Activated naive CD8-positive, alpha-beta T cell treated with anti-CD3 and anti-CD28 coated beads, Interleukin-2, amount 50 U/mL, for 24 hours (primary cell): Measurements from ENCODE around the gene PTPRN2.

ENCODE experiments used
- ATAC-seq: fragments of 150-1000 bp; cut with Tn5 transposase; one replicate; pipeline ENCODE4 v1.10.0; 2021
- DNase-seq: peaks from one replicate; pipeline ENCODE4 v3.0.0; 2021
- H3K27ac Mint-ChIP-seq: one replicate; pipeline ENCODE4 v1.8.0; 2021; ENCODE audit warnings: mild to moderate bottlenecking, mixed read lengths
- H3K27me3 Mint-ChIP-seq: one replicate; pipeline ENCODE4 v1.8.0; 2021; ENCODE audit warnings: mixed read lengths
- H3K36me3 Mint-ChIP-seq: one replicate; pipeline ENCODE4 v1.8.0; 2021; ENCODE audit warnings: low read depth, mixed read lengths
- H3K4me1 Mint-ChIP-seq: one replicate; pipeline ENCODE4 v1.8.0; 2021; ENCODE audit warnings: mixed read lengths
- H3K4me3 Mint-ChIP-seq: one replicate; pipeline ENCODE4 v1.8.0; 2021; ENCODE audit warnings: mild to moderate bottlenecking, moderate library complexity, mixed read lengths
- H3K9me3 Mint-ChIP-seq: one replicate; pipeline ENCODE4 v1.8.0; 2021; ENCODE audit warnings: mixed read lengths

PTPRN2 gene

GRCh38 chr7:157558061-157558460 is 1029.6 kb downstream of the PTPRN2 start:
- ATAC-seq (no peak), DNase-seq (no peak)
- H3K4me3 Mint-ChIP-seq, result no peak overlapping the region
- H3K36me3 Mint-ChIP-seq, result no peaks in the 10 kb centered on the region
- H3K4me1 Mint-ChIP-seq, result no peaks in the 10 kb centered on the region
- no peaks in the 10 kb centered on the region for H3K9me3 Mint-ChIP-seq
- no peak overlapping the region for H3K27ac Mint-ChIP-seq
- H3K27me3 Mint-ChIP-seq, result no peaks in the 10 kb centered on the region

DNA sequence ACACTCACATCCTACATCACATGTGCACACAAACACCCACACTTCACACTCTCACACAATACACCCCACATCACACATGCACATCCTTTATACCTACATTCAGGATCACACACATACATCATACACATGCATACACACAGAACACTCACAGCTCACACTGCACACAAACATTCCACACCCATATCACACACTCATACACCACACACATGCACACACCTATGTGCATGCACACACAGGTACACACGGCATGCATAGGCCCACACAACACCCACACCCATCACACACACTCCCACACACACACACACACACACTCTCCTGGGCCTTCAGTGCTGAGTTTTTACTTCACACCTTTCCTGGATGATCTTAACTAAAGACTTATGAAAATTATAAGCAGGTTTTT is 1030.4 kb downstream of the PTPRN2 start:
- Mint-ChIP-seq H3K4me3 (no peak overlapping the region), H3K9me3 (no peaks in the 10 kb centered on the region), H3K27ac (no peak overlapping the region), H3K4me1 (no peaks in the 10 kb centered on the region), H3K27me3 (no peaks in the 10 kb centered on the region), H3K36me3 (no peaks in the 10 kb centered on the region)
- DNase-seq (no peak), ATAC-seq (no peak)

- Mint-ChIP-seq H3K36me3 (no peaks in the 10 kb centered on the region), H3K4me1 (no peaks in the 10 kb centered on the region), H3K27me3 (no peaks in the 10 kb centered on the region), H3K9me3 (no peaks in the 10 kb centered on the region), H3K27ac (no peak overlapping the region), H3K4me3 (no peak overlapping the region)
- no peak for ATAC-seq
- no peak for DNase-seq
These were observed 1031.0 kb downstream of the PTPRN2 start for GRCh38 chr7:157556642-157556944.

GRCh38 chr7:157555944-157556641 is 1031.5 kb downstream of the PTPRN2 start:
- ATAC-seq (no peak), DNase-seq (no peak)
- Mint-ChIP-seq H3K4me3 (no peak overlapping the region), H3K27me3 (no peaks in the 10 kb centered on the region), H3K27ac (no peak overlapping the region), H3K36me3 (no peaks in the 10 kb centered on the region), H3K9me3 (no peaks in the 10 kb centered on the region), H3K4me1 (no peaks in the 10 kb centered on the region)

GRCh38 chr7:157555313-157555712 is 1032.3 kb downstream of the PTPRN2 start:
- ATAC-seq (no peak), DNase-seq (no peak)
- H3K27me3 Mint-ChIP-seq, result no peaks in the 10 kb centered on the region
- no peaks in the 10 kb centered on the region for H3K4me1 Mint-ChIP-seq
- no peak overlapping the region for H3K4me3 Mint-ChIP-seq
- no peaks in the 10 kb centered on the region for H3K36me3 Mint-ChIP-seq
- no peak overlapping the region for H3K27ac Mint-ChIP-seq
- H3K9me3 Mint-ChIP-seq, result no peaks in the 10 kb centered on the region

DNA sequence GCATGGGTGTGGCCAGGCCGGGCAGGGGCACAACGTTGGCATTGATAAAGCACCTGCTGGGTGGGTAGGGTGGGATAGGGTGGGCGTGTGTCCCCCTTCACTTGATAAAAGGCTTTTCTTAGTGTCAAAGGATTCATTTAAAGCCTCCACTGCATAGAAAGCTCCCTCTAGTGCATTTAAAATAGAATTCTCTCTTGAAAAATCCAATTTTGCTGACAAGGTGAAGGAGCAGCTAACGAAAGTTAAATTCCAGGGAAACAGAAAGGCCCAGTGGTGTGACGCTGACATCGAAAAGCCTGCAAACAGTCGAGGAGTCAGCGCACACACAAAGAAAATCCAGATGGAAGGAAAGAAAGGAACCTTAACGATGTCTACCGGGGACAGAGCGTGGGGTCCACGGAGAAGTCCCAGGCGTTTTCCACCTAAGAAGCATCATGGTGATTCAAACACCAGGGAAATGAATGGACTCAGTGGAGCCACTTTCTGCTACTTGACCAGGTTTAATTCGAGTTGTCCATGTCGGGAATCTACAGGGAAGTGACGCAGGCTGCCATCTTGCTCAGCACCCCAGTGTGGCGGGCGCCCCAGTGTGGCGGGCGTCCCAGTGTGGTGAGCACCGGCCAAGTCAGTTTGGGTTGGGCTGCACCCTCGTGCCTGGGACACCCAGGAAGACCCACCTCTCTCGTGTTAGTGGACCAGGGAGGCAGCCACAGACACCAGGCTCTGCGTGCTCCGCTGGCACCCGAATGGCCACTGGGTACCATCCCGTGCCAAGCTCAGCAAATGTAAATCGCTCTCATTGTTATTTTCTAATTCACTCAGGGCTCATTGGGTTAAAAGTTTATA is 1033.0 kb downstream of the PTPRN2 start:
- Mint-ChIP-seq H3K36me3 (no peaks in the 10 kb centered on the region), H3K4me1 (no peaks in the 10 kb centered on the region), H3K27me3 (no peaks in the 10 kb centered on the region)

DNA sequence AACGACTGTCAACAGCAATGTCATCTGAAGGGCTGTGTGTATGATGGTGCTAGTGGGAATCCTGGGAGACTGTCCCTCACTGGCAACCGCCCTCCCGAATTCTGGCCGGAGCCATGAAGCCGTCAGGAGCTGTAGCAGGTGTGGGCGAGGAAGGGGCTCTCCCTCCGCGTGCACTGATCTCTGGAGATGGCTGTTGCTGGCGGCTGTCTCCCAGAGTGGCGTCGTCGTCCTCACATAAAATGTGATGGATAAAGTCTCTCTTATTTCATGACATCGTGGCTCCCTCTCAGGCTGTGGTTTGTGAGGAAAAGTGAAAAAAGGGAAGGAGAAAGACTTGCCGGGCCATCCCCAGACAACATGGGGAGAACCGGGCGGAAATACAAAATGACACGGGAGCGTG is 1034.4 kb downstream of the PTPRN2 start:
- no peak overlapping the region for H3K4me3 Mint-ChIP-seq
- no peaks in the 10 kb centered on the region for H3K4me1 Mint-ChIP-seq
- no peak overlapping the region for H3K27ac Mint-ChIP-seq
- H3K36me3 Mint-ChIP-seq, result no peaks in the 10 kb centered on the region
- H3K9me3 Mint-ChIP-seq, result no peaks in the 10 kb centered on the region
- no peaks in the 10 kb centered on the region for H3K27me3 Mint-ChIP-seq
- ATAC-seq (no peak), DNase-seq (no peak)

More for the DNA sequence above, 1033.0 kb downstream of the PTPRN2 start:
- no peak for DNase-seq
- no peak overlapping the region for H3K27ac Mint-ChIP-seq
- H3K4me3 Mint-ChIP-seq, result no peak overlapping the region
- no peak for ATAC-seq
- no peaks in the 10 kb centered on the region for H3K9me3 Mint-ChIP-seq

DNA sequence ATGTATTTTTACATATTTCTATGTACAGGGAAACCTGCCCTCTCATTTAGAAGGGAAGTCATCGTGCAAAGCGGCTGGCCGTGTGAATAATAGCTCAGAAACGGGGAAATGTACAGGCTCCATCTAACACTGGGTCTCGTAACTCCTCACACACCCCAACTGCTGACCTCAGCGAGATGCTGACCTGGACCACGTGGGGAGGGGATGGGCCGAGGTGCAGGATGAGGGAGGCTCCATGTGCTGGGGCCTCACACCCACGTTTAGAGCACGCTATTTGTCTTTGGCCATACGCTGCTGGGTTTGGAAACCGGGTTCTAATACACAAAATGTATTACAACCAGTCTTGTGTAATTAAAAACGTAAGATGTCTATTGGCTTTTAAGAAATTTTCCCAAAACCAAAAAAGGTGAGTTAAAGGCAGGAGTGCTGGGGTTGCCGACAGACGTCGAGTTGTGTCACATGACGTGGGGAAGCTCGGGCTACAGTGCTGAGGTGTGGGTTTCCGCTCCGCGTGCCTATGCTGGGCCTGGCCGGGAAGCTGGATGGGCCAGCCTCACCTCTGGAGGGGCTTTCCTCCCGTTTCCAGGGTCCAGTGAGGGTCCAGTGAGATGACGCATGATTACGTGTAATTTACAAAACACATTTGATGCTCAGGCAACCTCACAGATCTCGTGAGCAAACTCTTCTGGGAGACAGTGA is 1035.2 kb downstream of the PTPRN2 start:
- DNase-seq (no peak), ATAC-seq (no peak)
- no peaks in the 10 kb centered on the region for H3K27me3 Mint-ChIP-seq
- H3K36me3 Mint-ChIP-seq, result no peaks in the 10 kb centered on the region
- no peaks in the 10 kb centered on the region for H3K4me1 Mint-ChIP-seq
- H3K27ac Mint-ChIP-seq, result no peak overlapping the region
- H3K9me3 Mint-ChIP-seq, result no peaks in the 10 kb centered on the region
- H3K4me3 Mint-ChIP-seq, result no peak overlapping the region

GRCh38 chr7:157551325-157552070 is 1036.1 kb downstream of the PTPRN2 start:
- Mint-ChIP-seq H3K4me3 (no peak overlapping the region), H3K36me3 (no peaks in the 10 kb centered on the region), H3K9me3 (no peaks in the 10 kb centered on the region), H3K4me1 (no peaks in the 10 kb centered on the region), H3K27me3 (no peaks in the 10 kb centered on the region), H3K27ac (no peak overlapping the region)
- DNase-seq (no peak), ATAC-seq (no peak)

DNA sequence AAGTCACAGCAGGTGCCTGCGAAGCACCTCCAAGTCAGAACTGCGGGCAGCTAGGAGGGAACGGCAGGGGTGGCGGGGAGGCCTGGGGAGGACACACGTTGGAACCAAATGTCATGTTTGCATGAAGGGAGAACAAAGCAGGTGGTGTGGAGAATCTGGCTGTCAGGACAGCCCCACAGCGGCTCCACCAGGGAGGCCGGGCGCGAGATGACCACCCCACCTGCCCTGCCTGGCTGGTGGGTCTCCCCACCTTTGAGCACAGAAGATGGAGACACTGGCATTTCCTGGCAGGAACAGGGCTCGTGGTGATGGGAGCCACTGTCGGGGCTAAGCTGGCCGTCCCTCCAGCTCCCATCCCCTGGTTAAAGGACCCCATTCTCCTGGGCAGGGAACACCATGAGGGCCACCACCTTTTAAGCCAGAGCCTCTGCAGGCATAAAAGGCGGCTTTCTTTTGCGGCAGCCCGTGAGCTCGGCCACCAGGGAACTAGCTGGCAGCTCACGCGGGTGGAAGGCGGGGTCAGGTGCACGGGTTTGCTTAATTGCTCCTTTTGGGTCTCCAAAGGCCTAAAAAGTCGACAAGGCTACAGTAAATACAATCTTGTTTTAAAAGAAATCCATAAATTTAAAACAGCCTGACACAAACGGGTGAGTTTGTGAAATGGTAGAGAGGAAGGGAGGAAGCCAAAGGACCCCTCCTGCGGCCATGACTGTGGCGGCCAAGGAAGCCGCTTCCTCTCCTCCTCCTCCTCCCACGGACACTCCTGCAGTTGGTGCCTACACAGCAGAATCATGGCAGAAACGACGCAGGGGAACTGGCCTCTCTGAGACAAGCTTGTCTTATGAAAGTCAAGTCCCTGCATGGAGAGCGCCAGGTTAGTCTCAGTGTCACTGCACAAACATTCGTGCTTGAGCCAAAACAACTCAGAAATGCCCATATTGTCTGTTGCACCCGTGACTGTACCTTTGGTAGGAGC is 1037.0 kb downstream of the PTPRN2 start:
- Mint-ChIP-seq H3K36me3 (no peaks in the 10 kb centered on the region), H3K4me1 (no peaks in the 10 kb centered on the region), H3K9me3 (no peaks in the 10 kb centered on the region), H3K27ac (no peak overlapping the region), H3K4me3 (no peak overlapping the region), H3K27me3 (no peaks in the 10 kb centered on the region)
- no peak for DNase-seq
- no peak for ATAC-seq

DNA sequence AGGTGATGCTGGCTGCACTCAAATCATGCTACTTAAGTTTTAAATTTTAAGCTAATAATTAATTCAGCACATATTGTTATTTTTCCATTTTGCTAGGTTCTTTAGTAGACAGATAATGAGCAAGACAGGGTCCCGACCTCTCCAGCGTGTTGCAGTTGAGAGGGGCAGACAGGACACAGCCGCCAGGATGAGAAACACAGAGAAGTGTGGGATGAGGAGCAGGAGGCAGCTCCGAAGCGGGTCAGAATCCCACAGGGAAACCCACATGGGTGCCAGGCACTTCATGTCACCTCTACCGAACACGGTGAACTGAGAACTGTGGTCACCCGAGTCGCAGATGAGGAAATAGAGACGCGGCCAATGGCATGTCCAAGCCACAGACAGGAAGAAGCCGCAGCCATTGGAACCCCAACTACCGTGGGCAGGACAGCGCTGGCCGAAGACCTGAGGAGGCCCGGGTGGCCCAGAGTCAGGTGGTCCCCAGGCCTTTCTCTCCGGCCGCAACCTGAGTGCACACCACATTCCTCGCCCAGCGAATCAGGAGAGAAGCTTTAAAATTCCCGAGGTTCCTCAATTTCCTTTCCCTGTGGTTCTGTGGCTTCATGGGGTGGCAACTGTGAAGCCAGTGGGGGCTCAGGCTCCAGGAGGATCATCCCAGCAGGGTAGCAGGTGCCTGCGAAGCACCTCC is 1037.9 kb downstream of the PTPRN2 start:
- Mint-ChIP-seq H3K9me3 (no peaks in the 10 kb centered on the region), H3K27ac (no peak overlapping the region), H3K36me3 (no peaks in the 10 kb centered on the region), H3K4me3 (no peak overlapping the region), H3K27me3 (no peaks in the 10 kb centered on the region), H3K4me1 (no peaks in the 10 kb centered on the region)
- DNase-seq (no peak), ATAC-seq (no peak)

DNA sequence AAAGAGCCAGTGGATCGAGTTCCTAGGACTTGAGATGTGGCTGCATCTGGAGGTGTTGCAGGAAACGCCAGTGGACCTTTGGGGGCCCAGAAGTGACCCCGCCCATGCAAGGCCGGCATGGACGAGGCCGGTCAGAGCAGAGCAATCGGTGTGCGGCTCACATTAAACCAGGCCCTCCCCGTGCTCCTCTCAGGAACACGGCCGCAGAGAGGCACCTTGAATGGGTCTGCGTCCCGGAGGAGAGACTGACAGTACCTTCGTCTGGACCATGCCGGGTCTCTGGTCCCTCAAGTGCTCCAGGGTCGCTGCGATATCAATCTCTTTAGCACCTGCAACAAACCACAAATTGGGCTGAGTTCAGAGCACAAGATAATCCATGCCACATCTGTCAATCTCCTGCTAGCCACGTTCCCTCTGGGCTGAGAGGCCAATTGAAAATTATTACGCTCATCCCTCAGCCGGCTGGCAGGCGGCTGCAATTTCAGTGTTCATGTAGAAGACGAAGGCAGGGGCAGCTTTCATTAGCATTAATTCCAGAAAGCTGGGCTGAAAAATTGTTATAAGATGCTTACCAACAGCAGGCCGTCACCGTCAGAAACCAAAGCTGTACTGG is 1038.8 kb downstream of the PTPRN2 start:
- Mint-ChIP-seq H3K9me3 (no peaks in the 10 kb centered on the region), H3K36me3 (no peaks in the 10 kb centered on the region), H3K27ac (no peak overlapping the region), H3K27me3 (no peaks in the 10 kb centered on the region), H3K4me3 (no peak overlapping the region), H3K4me1 (peaks cover 3% of the 10 kb centered on the region)
- ATAC-seq (no peak), DNase-seq (no peak)

DNA sequence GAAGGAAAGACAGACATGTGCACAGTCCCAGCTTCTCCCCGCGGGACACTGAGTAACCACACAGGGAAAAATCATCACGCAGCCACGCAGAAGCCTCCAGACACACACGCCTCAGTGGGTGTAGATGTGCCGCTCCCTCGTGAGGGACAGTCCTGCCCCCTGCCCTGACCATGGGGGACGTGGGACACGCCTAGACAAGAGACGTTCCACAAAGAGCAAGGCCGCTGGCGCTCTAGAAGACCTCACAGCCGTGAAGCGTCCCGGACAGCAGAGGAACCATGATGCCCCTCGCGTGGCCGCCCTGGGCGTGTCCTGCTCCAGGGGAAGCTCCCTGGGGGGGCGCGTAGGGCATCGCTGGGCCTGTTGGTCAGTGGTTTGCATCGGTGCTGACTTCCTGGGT is 1040.0 kb downstream of the PTPRN2 start:
- Mint-ChIP-seq H3K9me3 (no peaks in the 10 kb centered on the region), H3K27me3 (no peaks in the 10 kb centered on the region), H3K4me3 (no peak overlapping the region), H3K27ac (no peak overlapping the region), H3K36me3 (no peaks in the 10 kb centered on the region), H3K4me1 (peaks cover 3% of the 10 kb centered on the region)
- DNase-seq (no peak), ATAC-seq (no peak)
